Prostate gland (tissue), 2 donors: ENCODE measurements around the gene CNST.

ENCODE experiments used
- POLR2A ChIP-seq: fragments of 450-650 bp; IDR thresholded peaks from one replicate; pipeline ENCODE4 v1.6.1; 2016; ENCODE audit warnings: antibody characterized with exemption, mild to moderate bottlenecking
- POLR2AphosphoS5 ChIP-seq: sonication (generic); formaldehyde crosslinking; IDR thresholded peaks from one replicate; pipeline ENCODE4 v1.6.1; 2017; ENCODE audit warnings: antibody characterized with exemption
- TF ChIP-seq, protein P1 (sequence below), 4 experiments: fragments of 200-600 bp in 2 of 4; fragments of 450-650 bp in 2 of 4; sonication (generic) in 2 of 4; IDR thresholded peaks; 1 replicate in 3 of 4; 2 replicates in 1 of 4; pipeline ENCODE4 v1.5.1; 2016 to 2019; ENCODE audit warnings: antibody characterized with exemption in 4 of 4, mild to moderate bottlenecking in 2 of 4, moderate library complexity in 2 of 4

DNA sequence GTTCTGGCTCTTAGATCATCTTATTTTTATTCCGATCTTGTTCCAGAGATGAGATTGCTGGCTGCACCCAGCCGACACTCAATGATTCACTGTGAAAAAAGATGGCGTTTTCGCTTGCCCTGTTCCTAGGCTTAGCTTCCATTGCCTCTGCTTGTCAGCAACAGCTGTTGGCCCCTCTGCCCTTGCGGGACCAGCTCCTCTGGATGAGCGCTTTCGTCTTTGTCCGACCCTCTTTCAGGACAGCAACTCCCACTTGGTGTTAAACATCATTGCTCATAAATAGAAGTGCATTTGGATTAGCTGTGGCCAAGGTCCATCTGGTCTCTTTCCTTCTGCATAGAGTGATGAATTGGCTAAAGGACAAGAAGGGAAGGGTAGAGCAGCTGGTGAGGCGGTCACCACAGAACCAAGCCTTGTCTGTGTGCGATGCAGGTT is 114.5 kb downstream of the CNST start:
- TF ChIP-seq POLR2AphosphoS5: no peak
- TF ChIP-seq, protein P1, sequence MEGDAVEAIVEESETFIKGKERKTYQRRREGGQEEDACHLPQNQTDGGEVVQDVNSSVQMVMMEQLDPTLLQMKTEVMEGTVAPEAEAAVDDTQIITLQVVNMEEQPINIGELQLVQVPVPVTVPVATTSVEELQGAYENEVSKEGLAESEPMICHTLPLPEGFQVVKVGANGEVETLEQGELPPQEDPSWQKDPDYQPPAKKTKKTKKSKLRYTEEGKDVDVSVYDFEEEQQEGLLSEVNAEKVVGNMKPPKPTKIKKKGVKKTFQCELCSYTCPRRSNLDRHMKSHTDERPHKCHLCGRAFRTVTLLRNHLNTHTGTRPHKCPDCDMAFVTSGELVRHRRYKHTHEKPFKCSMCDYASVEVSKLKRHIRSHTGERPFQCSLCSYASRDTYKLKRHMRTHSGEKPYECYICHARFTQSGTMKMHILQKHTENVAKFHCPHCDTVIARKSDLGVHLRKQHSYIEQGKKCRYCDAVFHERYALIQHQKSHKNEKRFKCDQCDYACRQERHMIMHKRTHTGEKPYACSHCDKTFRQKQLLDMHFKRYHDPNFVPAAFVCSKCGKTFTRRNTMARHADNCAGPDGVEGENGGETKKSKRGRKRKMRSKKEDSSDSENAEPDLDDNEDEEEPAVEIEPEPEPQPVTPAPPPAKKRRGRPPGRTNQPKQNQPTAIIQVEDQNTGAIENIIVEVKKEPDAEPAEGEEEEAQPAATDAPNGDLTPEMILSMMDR (IDR thresholded peaks at IDR 0.05): no peak
- no peak for TF ChIP-seq POLR2A
